ENCODE data around the gene CKB.

CKB gene

DNA sequence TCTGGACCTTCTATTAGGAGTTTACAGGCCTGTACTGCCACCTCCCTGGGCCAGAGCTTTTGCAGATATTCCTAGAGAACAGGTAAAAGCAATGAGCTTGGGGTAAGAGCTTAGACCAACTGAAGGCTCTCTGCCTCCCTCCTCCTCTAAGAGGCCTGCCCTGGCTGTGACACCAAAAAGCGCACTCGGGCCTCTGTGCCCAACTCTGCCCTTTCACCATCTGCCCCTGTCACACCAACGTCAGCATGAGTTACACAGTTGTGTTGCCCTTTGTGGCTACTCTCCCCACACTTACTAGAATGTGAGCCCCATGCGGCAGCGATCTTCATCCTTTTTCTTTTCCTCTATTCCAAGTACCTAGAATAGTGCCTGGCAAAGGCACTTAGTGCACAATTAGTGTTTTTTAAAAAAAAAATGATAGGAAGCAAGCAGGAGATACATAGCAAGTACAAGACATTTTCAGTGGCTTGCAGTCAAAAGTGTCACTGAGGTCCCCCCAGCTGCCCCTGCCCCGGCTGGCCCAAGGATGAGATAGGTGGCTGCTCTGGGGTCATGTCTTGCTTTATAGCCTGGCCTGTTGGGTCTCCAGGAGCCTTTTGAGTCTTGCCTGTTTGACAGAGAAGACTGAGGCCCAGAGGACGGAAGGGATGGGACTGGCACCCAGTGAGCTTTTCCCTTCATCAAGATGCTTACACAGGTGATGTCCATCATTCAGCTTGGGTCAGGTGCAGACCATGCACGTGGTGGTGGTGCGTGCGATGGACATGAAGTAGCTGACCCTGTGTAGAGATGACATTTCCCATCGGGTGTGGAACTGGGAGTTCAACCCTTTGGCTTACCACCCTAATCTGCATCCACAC lies 12.5 kb downstream of the CKB start:
- DNase-seq, result no peak

- no peak for DNase-seq
These were observed 13.9 kb downstream of the CKB start for GRCh38 chr14:103508521-103509329.

DNA sequence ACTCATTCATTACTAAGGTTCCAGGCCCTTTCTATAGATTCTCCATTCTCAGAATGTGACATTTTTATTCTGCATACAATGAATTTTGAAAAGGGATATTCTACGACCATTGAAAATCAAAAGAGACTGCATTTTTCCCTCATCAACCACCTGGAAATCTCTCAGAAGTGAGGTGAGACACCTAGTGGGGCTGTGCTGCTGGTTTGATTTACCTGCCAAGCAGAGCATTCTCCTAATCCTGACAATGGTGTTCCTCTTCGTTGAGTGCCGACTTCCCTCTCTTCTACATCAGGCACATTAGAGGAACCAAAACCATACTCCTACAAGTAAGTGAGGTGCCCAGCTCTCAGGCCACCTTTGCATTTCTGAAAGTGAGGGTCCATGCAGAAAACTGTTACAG lies 14.9 kb downstream of the CKB start:
- no peak for DNase-seq

DNA sequence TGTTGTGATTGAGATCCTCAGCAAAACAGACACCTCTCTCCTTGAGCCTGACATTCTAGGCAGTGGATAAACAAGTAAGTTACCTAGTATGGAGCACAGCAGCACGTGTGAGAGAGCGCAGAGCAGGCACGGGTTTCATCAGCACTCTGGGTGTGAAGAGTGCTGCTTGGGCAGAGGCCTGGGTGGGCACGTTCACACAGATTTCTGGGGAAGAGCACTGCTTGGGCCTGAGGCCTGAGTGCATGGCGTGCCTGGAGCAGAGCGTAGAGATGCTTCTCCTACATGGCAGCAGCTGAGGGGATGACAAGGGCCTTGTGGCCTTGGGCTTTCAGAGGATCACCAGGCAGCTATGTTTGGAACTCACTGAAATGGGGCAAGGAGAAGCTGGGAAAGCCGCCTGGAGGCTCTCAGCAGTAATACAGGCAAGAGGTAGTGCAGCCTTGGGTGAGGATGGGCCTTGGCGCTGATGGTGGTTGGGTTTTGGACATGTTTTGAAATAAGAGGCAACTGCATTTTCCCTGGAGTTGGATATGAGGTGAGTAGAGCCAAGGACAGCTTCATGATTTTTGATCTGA lies 17.6 kb downstream of the CKB start:
- DNase-seq, result no peak

DNA sequence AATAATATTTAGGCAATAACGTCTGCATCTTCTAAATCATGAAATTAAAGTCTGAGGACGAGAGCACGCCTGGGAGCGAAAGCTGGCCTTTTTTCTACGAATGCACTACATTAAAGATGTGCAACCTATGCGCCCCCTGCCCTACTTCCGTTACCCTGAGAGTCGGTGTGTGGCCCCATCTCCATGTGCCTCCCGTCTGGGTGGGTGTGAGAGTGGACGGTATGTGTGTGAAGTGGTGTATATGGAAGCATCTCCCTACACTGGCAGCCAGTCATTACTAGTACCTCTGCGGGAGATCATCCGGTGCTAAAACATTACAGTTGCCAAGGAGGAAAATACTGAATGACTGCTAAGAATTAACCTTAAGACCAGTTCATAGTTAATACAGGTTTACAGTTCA lies 19.3 kb downstream of the CKB start:
- DNase-seq, result no peak

DNA sequence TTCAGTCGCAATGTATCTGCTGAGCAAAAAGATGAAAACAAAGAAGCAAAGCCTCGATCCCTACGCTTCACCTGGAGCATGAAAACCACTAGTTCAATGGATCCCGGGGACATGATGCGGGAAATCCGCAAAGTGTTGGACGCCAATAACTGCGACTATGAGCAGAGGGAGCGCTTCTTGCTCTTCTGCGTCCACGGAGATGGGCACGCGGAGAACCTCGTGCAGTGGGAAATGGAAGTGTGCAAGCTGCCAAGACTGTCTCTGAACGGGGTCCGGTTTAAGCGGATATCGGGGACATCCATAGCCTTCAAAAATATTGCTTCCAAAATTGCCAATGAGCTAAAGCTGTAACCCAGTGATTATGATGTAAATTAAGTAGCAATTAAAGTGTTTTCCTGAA lies 19.8 kb downstream of the CKB start:
- no peak for DNase-seq

- DNase-seq, result no peak
These were observed 20.5 kb downstream of the CKB start for GRCh38 chr14:103501921-103502669.

- no peak for DNase-seq
These were observed 21.4 kb downstream of the CKB start for GRCh38 chr14:103501041-103501870.

- DNase-seq, result peak; percentile 51 to 78
These were observed 22.3 kb downstream of the CKB start for GRCh38 chr14:103500148-103500990.

DNA sequence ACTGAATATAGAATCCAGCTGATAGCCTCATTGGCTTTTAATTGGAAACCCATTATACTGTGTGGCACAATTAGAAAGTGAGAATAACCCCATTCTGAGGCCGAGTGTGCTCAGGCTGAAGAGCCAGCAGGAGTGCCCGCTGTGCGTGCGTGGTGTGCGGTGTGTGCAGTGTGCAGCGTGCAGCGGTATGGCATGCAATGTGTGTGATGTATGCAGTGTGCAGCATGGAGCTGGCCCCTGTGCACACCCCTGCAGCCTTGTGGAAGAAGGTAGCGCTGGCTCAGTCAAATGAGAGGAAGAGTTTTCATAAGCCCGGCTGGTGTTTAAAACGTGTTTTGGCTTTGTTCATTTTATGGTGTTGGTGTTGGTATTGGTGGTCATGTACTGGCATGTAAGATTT lies 22.9 kb downstream of the CKB start:
- no peak for DNase-seq

DNA sequence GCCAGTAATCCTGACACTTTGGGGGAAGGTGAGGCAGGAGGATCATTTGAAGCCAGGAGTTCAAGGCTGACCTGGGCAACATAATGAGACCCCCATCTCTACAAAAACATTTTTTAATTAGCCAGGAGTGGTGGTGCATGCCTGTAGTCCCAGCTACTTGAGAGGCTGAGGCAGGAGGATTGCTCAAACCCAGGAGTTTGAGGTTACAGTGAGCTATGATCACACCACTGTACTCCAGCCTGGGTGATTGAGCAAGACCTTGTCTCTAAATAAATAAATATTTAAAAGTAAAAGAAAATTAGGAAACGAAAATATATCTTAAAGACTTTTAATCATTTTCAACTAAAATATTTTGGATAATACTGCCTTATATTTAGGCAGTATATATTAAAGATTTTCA lies 25.9 kb downstream of the CKB start:
- no peak for DNase-seq

DNA sequence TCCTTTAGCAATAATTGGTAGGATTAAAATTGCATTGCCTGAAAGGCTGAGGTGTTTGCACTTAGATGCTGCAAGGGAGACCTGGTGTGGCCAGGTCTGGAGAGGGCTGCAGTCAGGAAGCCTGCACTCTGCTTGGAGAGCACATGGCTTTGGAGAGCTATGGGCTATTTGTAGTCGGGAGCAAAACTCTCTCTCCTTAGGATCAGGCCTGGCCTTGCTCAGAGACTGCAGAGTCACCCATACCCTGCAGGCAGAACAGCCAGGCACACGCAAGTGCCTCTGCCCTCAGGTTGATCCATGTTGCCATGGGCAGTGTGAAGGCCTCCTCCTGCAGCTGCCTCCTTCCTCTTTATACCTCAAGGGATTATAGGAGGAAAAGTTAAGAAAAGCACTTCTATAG lies 26.8 kb downstream of the CKB start:
- no peak for DNase-seq

- DNase-seq, result no peak
These were observed 30.3 kb downstream of the CKB start for GRCh38 chr14:103492156-103492925.

DNA sequence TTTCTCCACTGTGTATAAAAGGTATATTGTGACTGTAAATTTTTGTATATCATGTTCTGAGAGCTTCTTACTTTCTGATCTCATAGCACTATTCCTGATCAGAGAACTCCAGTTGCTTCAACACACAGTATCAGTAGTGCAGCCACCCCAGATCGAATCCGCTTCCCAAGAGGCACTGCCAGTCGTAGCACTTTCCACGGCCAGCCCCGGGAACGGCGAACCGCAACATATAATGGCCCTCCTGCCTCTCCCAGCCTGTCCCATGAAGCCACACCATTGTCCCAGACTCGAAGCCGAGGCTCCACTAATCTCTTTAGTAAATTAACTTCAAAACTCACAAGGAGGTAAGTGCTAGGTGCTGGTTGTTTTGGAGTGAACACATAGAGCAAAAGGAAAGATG lies 30.9 kb downstream of the CKB start:
- DNase-seq, result no peak

DNA sequence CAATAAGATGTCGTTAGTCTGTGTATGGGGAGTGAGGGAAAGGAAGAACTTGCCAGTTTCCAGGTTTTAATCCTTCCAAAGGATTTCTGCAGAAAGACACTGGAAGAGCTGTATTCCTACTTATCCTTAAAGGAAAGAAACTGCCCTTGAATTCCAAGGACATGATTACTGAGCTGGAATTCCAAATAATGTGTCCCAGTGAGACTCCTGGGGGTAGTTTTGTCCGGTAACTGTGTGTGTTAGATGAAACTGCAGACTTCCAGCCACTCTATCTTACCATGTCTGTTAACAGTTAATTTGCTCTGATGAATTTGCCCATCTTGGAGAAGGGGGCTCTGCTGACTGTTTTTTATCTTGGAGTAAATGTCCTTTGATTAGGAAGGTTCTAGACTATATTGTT lies 33.0 kb downstream of the CKB start:
- DNase-seq, result no peak

GRCh38 chr14:103488960-103489359 lies 33.7 kb downstream of the CKB start:
- no peak for DNase-seq

DNA sequence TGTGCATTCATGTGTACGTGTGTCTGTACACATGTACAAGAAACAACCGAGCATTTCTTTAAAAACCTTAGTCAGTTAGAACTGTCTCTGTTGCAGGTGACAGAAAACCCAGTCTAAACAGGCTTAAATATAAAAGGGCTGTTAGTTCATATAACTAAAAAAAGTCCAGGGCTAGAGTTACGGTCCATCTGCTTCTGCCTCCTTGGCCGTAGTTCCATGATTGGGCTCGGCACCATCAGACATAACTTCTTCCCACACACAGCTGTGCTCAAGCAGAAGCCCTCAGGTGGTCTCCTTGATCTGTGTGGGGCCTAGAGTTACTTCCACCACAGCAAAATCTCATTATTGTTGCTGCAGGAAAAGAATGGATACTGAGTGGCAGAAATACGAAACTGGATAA lies 34.6 kb downstream of the CKB start:
- DNase-seq, result no peak

DNA sequence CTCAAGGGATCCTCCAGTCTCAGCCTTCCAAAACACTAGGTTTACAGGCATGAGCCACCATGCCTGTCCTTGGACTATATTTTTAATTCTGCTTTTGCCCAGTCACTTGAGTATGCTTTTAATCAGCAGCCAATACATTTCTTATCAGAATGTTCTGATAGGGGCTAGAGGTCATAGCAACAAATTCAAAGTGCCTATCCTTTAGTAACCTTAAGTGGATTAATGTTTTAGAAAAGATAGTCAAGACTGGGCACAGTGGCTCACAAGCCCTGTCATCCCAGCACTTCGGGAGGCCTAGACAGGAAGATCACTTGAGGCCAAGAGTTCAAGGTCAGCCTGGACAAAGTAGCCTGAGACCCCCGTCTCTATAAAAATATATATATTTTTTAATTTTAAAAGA lies 37.1 kb downstream of the CKB start:
- no peak for DNase-seq

GRCh38 chr14:103483600-103483999 lies 39.0 kb downstream of the CKB start:
- DNase-seq, result no peak

GRCh38 chr14:103480595-103480994 lies 42.0 kb downstream of the CKB start:
- DNase-seq, result no peak

Data from NCI-H1930 (cell line).